Upper lobe of left lung (tissue), 4 donors: ENCODE results near the gene IER3.

Source experiments
- CTCF ChIP-seq, 6 experiments: fragments of 450-650 bp in 4 of 6; fragments of 200-600 bp in 2 of 6; sonication (generic) in 2 of 6; IDR thresholded peaks; one replicate each; pipeline ENCODE4 v1.5.1; 2016 to 2019; ENCODE audit warnings: antibody characterized with exemption in 6 of 6
- EP300 ChIP-seq, 4 donors: sonication (generic); formaldehyde crosslinking; IDR thresholded peaks; one replicate each; pipeline ENCODE4 v1.5.1; 2017; ENCODE audit warnings: antibody characterized with exemption in 4 of 4, control low read depth in 2 of 4
- POLR2A ChIP-seq, 4 donors: fragments of 450-650 bp; IDR thresholded peaks; one replicate each; pipeline ENCODE4 v1.5.1; 2016 to 2017; ENCODE audit warnings: antibody characterized with exemption in 4 of 4, mild to moderate bottlenecking in 2 of 4
- POLR2AphosphoS5 ChIP-seq, 2 donors: sonication (generic); formaldehyde crosslinking; IDR thresholded peaks; one replicate each; pipeline ENCODE4 v1.5.1; 2017; ENCODE audit warnings: antibody characterized with exemption in 2 of 2

DNA sequence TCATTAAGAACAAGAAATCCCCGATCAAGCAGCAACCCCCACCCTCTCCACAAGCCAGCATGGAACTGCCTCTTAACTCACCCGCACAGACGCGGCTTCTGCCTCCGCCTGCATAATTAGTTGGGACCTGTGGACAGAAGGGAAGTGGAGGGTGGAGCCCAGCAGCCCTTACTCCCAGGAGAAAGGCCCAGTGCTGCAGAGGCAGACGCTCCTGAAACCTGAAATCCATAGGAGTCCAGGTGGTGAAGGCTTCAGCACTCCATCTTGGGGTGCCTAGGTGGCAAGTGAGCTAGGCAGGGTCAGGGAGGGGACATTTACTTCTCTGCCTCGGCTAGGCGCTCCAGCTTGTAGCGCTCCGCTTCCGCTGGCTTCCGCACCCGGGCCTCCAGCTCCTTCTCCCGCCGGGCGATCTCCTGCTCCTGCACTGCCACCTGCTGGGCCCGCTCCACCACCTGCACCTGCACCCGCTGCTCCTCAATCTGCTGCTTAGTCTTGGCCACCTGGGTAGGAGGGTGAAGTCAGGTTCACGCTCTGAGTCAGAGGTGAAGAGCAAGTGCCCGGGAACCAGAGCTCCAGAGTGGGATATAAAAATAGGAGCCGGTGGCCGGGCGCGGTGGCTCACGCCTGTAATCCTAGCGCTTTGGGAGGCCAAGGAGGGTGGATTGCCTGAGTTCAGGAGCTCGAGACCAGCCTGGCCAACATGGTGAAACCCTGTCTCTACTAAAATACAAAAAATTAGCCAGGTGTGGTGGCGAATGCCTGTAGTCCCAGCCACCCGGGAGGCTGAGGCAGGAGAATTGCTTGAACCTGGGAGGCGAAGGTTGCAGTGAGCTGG is 13.5 kb downstream of the IER3 start:
- TF ChIP-seq CTCF (IDR thresholded peaks at IDR 0.05) (peak; percentile 49 to 86 (median 74)), POLR2AphosphoS5 (IDR thresholded peaks at IDR 0.05) (no peak), POLR2A (IDR thresholded peaks at IDR 0.05) (no peak), EP300 (IDR thresholded peaks at IDR 0.05) (no peak)
